RWPE2 (cell line): Measurements from ENCODE around the gene SCYL2.

Experiments
- ATAC-seq: fragments of 200-7000 bp; cut with Tn5 transposase; 3 replicates; pipeline ENCODE4 v1.9.1; 2021; ENCODE audit warnings: low read depth
- DNase-seq: peaks from one replicate; pipeline ENCODE4 v3.0.0-alpha.2; 2020; ENCODE audit warnings: low spot score
- H3K27ac ChIP-seq: fragments of 450-650 bp; 2 replicates; pipeline ENCODE4 v1.5.1; 2017; ENCODE audit warnings: mild to moderate bottlenecking; ENCODE audit not compliant: poor library complexity, severe bottlenecking
- H3K27me3 ChIP-seq: fragments of 250-450 bp; sonication (Bioruptor Pico); 2 replicates; pipeline ENCODE4 v1.5.1; 2021; ENCODE audit warnings: mild to moderate bottlenecking, moderate library complexity; ENCODE audit not compliant: insufficient read depth, poor library complexity, severe bottlenecking
- H3K36me3 ChIP-seq: fragments of 250-450 bp; sonication (Bioruptor Pico); 2 replicates; pipeline ENCODE4 v1.5.1; 2020; ENCODE audit warnings: low read depth, mild to moderate bottlenecking, moderate library complexity
- H3K4me1 ChIP-seq: fragments of 250-450 bp; sonication (Bioruptor Pico); 2 replicates; pipeline ENCODE4 v1.5.1; 2021; ENCODE audit warnings: mild to moderate bottlenecking, moderate library complexity; ENCODE audit not compliant: insufficient read depth, poor library complexity, severe bottlenecking
- H3K4me3 ChIP-seq: fragments of 250-450 bp; sonication (Bioruptor Pico); 2 replicates; pipeline ENCODE4 v1.5.1; 2021; ENCODE audit warnings: mild to moderate bottlenecking, moderate library complexity; ENCODE audit not compliant: severe bottlenecking
- H3K9me3 ChIP-seq: fragments of 250-450 bp; sonication (Bioruptor Pico); 2 replicates; pipeline ENCODE4 v1.5.1; 2021; ENCODE audit warnings: mild to moderate bottlenecking, moderate library complexity; ENCODE audit not compliant: severe bottlenecking
- TF ChIP-seq, protein P1 (sequence below): fragments of 450-650 bp; IDR thresholded peaks from one replicate; pipeline ENCODE4 v1.5.1; 2017; ENCODE audit warnings: mild to moderate bottlenecking, moderate library complexity; ENCODE audit not compliant: poor library complexity, severe bottlenecking

SCYL2 gene

DNA sequence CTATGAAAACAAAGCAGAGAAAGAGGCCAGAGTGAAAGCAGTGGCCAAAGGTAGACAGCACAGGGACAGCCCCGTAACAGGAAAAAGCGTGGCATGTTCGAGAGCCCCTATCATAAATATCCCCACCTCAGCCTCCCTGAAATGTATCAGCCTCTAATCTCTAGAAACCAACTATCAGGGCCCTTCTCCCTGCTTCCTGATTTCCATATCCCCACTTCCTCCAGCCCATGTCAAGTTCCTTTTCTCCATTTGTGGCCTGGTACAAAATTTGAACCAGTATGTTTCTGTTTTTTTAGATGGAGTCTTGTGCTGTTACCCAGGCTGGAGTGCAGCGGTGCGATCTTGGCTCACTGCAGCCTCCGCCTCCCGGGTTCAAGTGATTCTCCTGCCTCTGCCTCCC is 17.0 kb upstream of the SCYL2 start:
- no peaks in the 10 kb centered on the region for H3K27me3 ChIP-seq
- no peak overlapping the region for H3K4me3 ChIP-seq
- H3K27ac ChIP-seq = no peak overlapping the region
- ATAC-seq = no peak
- no peak for DNase-seq
- no peaks in the 10 kb centered on the region for H3K36me3 ChIP-seq
- H3K4me1 ChIP-seq = no peaks in the 10 kb centered on the region
- no peaks in the 10 kb centered on the region for H3K9me3 ChIP-seq
- TF ChIP-seq, protein P1, sequence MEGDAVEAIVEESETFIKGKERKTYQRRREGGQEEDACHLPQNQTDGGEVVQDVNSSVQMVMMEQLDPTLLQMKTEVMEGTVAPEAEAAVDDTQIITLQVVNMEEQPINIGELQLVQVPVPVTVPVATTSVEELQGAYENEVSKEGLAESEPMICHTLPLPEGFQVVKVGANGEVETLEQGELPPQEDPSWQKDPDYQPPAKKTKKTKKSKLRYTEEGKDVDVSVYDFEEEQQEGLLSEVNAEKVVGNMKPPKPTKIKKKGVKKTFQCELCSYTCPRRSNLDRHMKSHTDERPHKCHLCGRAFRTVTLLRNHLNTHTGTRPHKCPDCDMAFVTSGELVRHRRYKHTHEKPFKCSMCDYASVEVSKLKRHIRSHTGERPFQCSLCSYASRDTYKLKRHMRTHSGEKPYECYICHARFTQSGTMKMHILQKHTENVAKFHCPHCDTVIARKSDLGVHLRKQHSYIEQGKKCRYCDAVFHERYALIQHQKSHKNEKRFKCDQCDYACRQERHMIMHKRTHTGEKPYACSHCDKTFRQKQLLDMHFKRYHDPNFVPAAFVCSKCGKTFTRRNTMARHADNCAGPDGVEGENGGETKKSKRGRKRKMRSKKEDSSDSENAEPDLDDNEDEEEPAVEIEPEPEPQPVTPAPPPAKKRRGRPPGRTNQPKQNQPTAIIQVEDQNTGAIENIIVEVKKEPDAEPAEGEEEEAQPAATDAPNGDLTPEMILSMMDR = no peak

DNA sequence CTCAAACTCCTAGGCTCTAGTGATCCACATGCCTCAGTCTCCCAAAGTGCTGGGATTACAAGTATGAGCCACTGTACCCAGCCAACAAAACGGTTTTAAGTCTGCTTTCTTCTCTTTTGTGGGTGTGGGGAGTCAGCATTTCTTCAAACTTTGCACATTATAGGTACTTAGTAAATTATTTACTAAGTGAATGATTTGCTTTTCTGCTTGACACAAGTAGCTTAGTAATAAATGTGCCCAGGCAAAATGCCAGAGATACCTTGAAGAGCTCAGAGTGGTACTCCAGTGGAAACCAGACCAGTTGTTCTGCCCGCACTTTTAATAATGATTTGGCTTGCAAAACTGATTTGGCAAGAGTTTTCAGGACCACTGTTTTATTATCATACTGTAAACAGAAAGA is 15.1 kb upstream of the SCYL2 start:
- no peak overlapping the region for H3K4me3 ChIP-seq
- no peaks in the 10 kb centered on the region for H3K27me3 ChIP-seq
- H3K36me3 ChIP-seq = no peaks in the 10 kb centered on the region
- ATAC-seq (no peak), DNase-seq (no peak)
- TF ChIP-seq, protein P1 = no peak
- H3K4me1 ChIP-seq = no peaks in the 10 kb centered on the region
- no peak overlapping the region for H3K27ac ChIP-seq
- H3K9me3 ChIP-seq = no peaks in the 10 kb centered on the region

DNA sequence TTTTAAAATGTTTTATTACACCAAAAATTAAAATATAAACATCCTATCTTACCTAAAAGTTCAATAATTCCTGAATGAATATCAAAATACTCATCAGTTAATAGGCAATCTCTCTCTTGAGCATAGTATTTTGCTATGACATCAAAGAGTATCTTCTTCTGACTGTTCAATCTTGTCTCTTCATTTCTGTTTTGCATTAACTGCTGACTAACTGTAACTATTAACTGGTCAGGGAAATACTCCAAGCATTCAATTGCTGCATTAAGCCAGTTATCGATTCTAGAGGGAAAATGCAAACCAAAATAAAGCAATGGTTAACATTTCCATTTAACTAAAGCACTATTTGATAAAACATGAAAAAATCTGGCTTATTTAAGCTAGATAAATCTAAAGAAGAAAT is 13.5 kb upstream of the SCYL2 start:
- ATAC-seq (no peak), DNase-seq (no peak)
- H3K27me3 ChIP-seq = no peaks in the 10 kb centered on the region
- no peaks in the 10 kb centered on the region for H3K9me3 ChIP-seq
- H3K27ac ChIP-seq = no peak overlapping the region
- no peaks in the 10 kb centered on the region for H3K36me3 ChIP-seq
- no peaks in the 10 kb centered on the region for H3K4me1 ChIP-seq
- H3K4me3 ChIP-seq = no peak overlapping the region
- TF ChIP-seq, protein P1 = no peak

DNA sequence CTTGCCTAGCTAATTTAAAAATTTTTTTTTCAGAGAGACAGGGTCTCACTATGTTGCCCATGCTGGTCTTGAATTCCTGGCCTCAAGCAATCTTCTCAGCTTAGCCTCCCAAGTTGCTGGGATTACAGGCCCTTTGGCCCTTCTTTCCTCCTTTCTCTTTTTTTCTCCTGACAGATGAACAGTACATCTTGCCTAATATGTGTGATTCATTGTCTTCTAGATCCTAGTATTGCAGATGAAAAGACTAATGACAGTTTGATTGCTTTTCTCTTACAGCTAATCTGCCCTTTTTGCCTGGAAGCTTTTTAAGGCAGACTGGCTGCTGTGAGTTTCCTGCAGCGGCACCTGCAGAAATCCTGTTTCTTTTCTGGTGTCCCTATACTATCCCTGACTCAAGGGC is 12.1 kb upstream of the SCYL2 start:
- no peak overlapping the region for H3K27ac ChIP-seq
- TF ChIP-seq, protein P1 = no peak
- H3K4me3 ChIP-seq = no peak overlapping the region
- no peaks in the 10 kb centered on the region for H3K4me1 ChIP-seq
- no peaks in the 10 kb centered on the region for H3K36me3 ChIP-seq
- H3K27me3 ChIP-seq = no peaks in the 10 kb centered on the region
- peak; percentile 55; the same call in 2 of the 3 replicates for ATAC-seq
- no peak for DNase-seq
- no peaks in the 10 kb centered on the region for H3K9me3 ChIP-seq

DNA sequence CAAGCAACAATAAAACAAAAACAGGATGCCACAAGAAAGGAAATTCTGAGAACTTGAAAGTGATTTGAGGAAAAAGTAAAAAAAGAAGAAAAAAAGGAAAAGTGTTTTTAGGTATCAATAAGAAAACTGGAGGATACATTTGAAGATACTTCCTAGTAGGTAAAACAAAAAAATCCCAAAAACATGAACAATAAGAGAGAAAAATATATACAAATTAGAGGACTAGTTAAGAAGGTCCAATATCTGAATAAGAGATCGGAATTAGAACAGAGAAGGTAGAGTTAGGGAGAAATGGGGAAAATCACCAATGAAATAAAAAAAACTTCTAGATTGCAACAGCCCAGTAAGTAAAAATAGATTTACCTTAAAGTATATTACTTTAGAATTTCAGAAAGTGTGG is 8.8 kb upstream of the SCYL2 start:
- H3K36me3 ChIP-seq = no peaks in the 10 kb centered on the region
- H3K4me3 ChIP-seq = no peak overlapping the region
- DNase-seq = no peak
- no peaks in the 10 kb centered on the region for H3K4me1 ChIP-seq
- no peaks in the 10 kb centered on the region for H3K27me3 ChIP-seq
- ATAC-seq = no peak
- no peaks in the 10 kb centered on the region for H3K9me3 ChIP-seq
- no peak overlapping the region for H3K27ac ChIP-seq
- TF ChIP-seq, protein P1 = no peak
